Measurements from ENCODE around the gene NOCT.
"Not testable (repeated sequence)": the region's sequence is repeated elsewhere in the genome, so short reads cannot be mapped to it uniquely, and the experiment has no call there.

NOCT gene

GRCh38 chr4:139015269-139015947 is at the start of gene NOCT:
NOCT (plus strand) TSS chr4:139015781; CDS start chr4:139015982, 201 bp downstream.
- peak; percentile 86 for DNase-seq

GRCh38 chr4:138967313-138967712 is 48.3 kb upstream of the NOCT start:
- DNase-seq: no peak

GRCh38 chr4:138972956-138973801 is 42.4 kb upstream of the NOCT start:
- DNase-seq: no peak

- DNase-seq: no peak
These were observed 40.4 kb upstream of the NOCT start for GRCh38 chr4:138975225-138975624.

- no peak for DNase-seq
These were observed 39.1 kb upstream of the NOCT start for GRCh38 chr4:138976526-138976925.

GRCh38 chr4:138977524-138977923 is 38.1 kb upstream of the NOCT start:
- no peak for DNase-seq

GRCh38 chr4:138978028-138978585 is 37.5 kb upstream of the NOCT start:
- DNase-seq: no peak

GRCh38 chr4:138978600-138978999 is 37.0 kb upstream of the NOCT start:
- no peak for DNase-seq

- no peak for DNase-seq
These were observed 35.8 kb upstream of the NOCT start for GRCh38 chr4:138979742-138980141.

- DNase-seq: no peak
These were observed 33.6 kb upstream of the NOCT start for GRCh38 chr4:138981930-138982390.

- no peak for DNase-seq
These were observed 32.8 kb upstream of the NOCT start for GRCh38 chr4:138982754-138983153.

- DNase-seq: no peak
These were observed 31.9 kb upstream of the NOCT start for GRCh38 chr4:138983690-138984089.

- DNase-seq: no peak
These were observed 30.9 kb upstream of the NOCT start for GRCh38 chr4:138984647-138985046.

GRCh38 chr4:138992676-138993075 is 22.9 kb upstream of the NOCT start:
- no peak for DNase-seq

GRCh38 chr4:138996090-138996489 is 19.5 kb upstream of the NOCT start:
- no peak for DNase-seq

GRCh38 chr4:138999666-139000065 is 15.9 kb upstream of the NOCT start:
- DNase-seq: no peak

- DNase-seq: not testable (repeated sequence)
These were observed 15.4 kb upstream of the NOCT start for GRCh38 chr4:139000134-139000533.

GRCh38 chr4:139001430-139001829 is 14.2 kb upstream of the NOCT start:
- not testable (repeated sequence) for DNase-seq

- not testable (repeated sequence) for DNase-seq
These were observed 11.9 kb upstream of the NOCT start for GRCh38 chr4:139003668-139004067.

GRCh38 chr4:139005774-139006173 is 9.8 kb upstream of the NOCT start:
- DNase-seq: no peak

- peak; percentile 37 for DNase-seq
These were observed 7.9 kb upstream of the NOCT start for GRCh38 chr4:139007640-139008039.

GRCh38 chr4:139008278-139008677 is 7.3 kb upstream of the NOCT start:
- DNase-seq: not testable (repeated sequence)

GRCh38 chr4:139009702-139010101 is 5.9 kb upstream of the NOCT start:
- no peak for DNase-seq

All from T1000 (cell line).